Measurements from ENCODE around the gene DIS3L2.

The DIS3L2 gene

DNA sequence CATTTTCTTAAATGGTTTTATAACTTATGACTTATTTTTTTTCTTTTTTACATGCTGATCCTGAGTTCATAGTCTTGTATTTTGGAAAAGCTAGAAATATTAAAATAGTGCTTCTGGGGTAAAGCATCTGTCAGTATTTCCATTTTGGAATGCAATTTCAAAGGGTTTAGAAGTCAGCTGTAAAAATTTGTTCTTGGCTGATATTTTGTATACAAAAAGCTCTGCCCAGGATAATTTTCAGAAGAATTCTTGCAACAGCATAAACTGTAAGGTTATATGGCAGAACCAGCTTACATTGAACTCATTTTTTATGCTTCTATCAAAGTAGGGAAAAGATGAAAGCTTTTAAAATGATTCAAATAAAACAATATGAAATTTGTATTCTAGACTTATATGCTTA, 97.4 kb downstream of the DIS3L2 start:
- in situ Hi-C loops (cut with MboI; ENCODE audit: low pct_unique_long_range_greater_than_20kb, low sequenced_read_pairs, unreplicated experiment): no loop called here
- no peak for DNase-seq (ENCODE audit: low spot score)
- TF ChIP-seq, protein P1, sequence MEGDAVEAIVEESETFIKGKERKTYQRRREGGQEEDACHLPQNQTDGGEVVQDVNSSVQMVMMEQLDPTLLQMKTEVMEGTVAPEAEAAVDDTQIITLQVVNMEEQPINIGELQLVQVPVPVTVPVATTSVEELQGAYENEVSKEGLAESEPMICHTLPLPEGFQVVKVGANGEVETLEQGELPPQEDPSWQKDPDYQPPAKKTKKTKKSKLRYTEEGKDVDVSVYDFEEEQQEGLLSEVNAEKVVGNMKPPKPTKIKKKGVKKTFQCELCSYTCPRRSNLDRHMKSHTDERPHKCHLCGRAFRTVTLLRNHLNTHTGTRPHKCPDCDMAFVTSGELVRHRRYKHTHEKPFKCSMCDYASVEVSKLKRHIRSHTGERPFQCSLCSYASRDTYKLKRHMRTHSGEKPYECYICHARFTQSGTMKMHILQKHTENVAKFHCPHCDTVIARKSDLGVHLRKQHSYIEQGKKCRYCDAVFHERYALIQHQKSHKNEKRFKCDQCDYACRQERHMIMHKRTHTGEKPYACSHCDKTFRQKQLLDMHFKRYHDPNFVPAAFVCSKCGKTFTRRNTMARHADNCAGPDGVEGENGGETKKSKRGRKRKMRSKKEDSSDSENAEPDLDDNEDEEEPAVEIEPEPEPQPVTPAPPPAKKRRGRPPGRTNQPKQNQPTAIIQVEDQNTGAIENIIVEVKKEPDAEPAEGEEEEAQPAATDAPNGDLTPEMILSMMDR (IDR thresholded peaks at IDR 0.05; ENCODE audit: extremely low read depth, insufficient read depth, missing control alignments): no peak

DNA sequence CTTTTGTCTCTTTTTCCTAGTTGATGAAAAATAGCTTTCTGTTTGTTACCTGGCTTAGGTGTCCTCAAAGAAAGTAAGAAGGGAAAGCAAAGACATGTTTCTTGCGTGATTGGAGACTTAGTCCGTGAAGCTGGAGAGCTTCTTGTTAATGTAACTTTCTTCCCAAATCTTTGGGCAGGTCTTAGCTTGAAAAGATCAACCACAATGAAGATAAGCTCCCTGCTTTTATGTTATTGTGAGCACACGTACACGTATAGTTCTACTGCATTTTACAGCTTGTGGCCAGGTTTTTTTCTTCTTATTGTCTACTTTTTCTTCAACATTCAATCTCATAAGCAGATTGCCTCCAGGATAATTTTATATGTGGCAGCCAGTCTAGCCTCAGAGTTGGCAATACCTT, 99.8 kb downstream of the DIS3L2 start:
- in situ Hi-C loops (cut with MboI; ENCODE audit: low pct_unique_long_range_greater_than_20kb, low sequenced_read_pairs, unreplicated experiment): no loop called here
- TF ChIP-seq, protein P1 (IDR thresholded peaks at IDR 0.05; ENCODE audit: extremely low read depth, insufficient read depth, missing control alignments): no peak

GRCh38 chr2:232073026-232073425, 111.5 kb downstream of the DIS3L2 start:
- DNase-seq (ENCODE audit: low spot score): no peak
- TF ChIP-seq, protein P1 (IDR thresholded peaks at IDR 0.05; ENCODE audit: extremely low read depth, insufficient read depth, missing control alignments): no peak
- in situ Hi-C loops (cut with MboI; ENCODE audit: low pct_unique_long_range_greater_than_20kb, low sequenced_read_pairs, unreplicated experiment): no loop called here

More for the DNA sequence above, 99.8 kb downstream of the DIS3L2 start:
- DNase-seq (ENCODE audit: low spot score): no peak

GRCh38 chr2:232073699-232074098, 112.2 kb downstream of the DIS3L2 start:
- DNase-seq (ENCODE audit: low spot score): no peak
- TF ChIP-seq, protein P1 (IDR thresholded peaks at IDR 0.05; ENCODE audit: extremely low read depth, insufficient read depth, missing control alignments): no peak
- in situ Hi-C loops (cut with MboI; ENCODE audit: low pct_unique_long_range_greater_than_20kb, low sequenced_read_pairs, unreplicated experiment): no loop called here

DNA sequence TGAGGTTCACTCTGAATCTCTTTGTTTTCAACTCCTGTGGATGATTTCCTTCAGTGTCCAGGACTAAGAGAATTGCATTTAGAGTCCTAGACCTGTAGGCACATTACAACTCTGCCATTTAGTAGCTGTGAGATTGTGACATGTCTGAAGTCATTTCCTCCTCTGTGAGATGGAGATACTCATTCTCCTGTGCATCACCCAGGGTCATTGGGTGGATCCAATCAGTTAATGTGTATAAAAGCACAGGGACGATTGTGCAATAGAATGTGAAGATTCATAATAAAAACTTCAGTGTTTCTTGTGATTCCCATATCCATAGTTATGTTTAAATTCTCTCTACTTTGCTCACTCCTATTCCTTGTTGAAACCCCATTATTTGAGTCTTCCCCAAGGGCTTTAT, 113.6 kb downstream of the DIS3L2 start:
- TF ChIP-seq, protein P1 (IDR thresholded peaks at IDR 0.05; ENCODE audit: extremely low read depth, insufficient read depth, missing control alignments): no peak
- in situ Hi-C loops (cut with MboI; ENCODE audit: low pct_unique_long_range_greater_than_20kb, low sequenced_read_pairs, unreplicated experiment): no loop called here
- no peak for DNase-seq (ENCODE audit: low spot score)

GRCh38 chr2:232075859-232076258, 114.3 kb downstream of the DIS3L2 start:
- DNase-seq (ENCODE audit: low spot score): no peak
- in situ Hi-C loops (cut with MboI; ENCODE audit: low pct_unique_long_range_greater_than_20kb, low sequenced_read_pairs, unreplicated experiment): no loop called here
- TF ChIP-seq, protein P1 (IDR thresholded peaks at IDR 0.05; ENCODE audit: extremely low read depth, insufficient read depth, missing control alignments): no peak

GRCh38 chr2:232076272-232076671, 114.8 kb downstream of the DIS3L2 start:
- TF ChIP-seq, protein P1 (IDR thresholded peaks at IDR 0.05; ENCODE audit: extremely low read depth, insufficient read depth, missing control alignments): no peak
- DNase-seq (ENCODE audit: low spot score): no peak
- in situ Hi-C loops (cut with MboI; ENCODE audit: low pct_unique_long_range_greater_than_20kb, low sequenced_read_pairs, unreplicated experiment): no loop called here

Measured in GM13977 (cell line).